OCI-M2 (cell line): Measurements from ENCODE around the gene GRIA2.
"Not testable (repeated sequence)": the region's sequence is repeated elsewhere in the genome, so short reads cannot be mapped to it uniquely, and the experiment has no call there.

Experiments
- DNase-seq: peaks from one replicate; lab custom pipeline; 2025; ENCODE audit not compliant: unreplicated experiment; lab: John Stamatoyannopoulos, UW

Gene GRIA2

GRCh38 chr4:157258165-157258564 lies 37.6 kb downstream of the GRIA2 start:
- DNase-seq: not testable (repeated sequence)

GRCh38 chr4:157265281-157265680 lies 44.8 kb downstream of the GRIA2 start:
- no peak for DNase-seq

GRCh38 chr4:157270108-157270507 lies 49.6 kb downstream of the GRIA2 start:
- no peak for DNase-seq

- DNase-seq: no peak
These were observed 50.0 kb downstream of the GRIA2 start for GRCh38 chr4:157270552-157270951.

- DNase-seq: no peak
These were observed 50.8 kb downstream of the GRIA2 start for GRCh38 chr4:157271166-157271869.

- no peak for DNase-seq
These were observed 60.1 kb downstream of the GRIA2 start for GRCh38 chr4:157280673-157281072.

- DNase-seq: no peak
These were observed 61.5 kb downstream of the GRIA2 start for GRCh38 chr4:157282019-157282418.

- DNase-seq: no peak
These were observed 66.9 kb downstream of the GRIA2 start for GRCh38 chr4:157287445-157287844.

- no peak for DNase-seq
These were observed 70.1 kb downstream of the GRIA2 start for GRCh38 chr4:157290622-157291021.

- DNase-seq: no peak
These were observed 70.5 kb downstream of the GRIA2 start for GRCh38 chr4:157291071-157291470.

GRCh38 chr4:157293673-157294072 lies 73.1 kb downstream of the GRIA2 start:
- DNase-seq: no peak

GRCh38 chr4:157294575-157294974 lies 74.0 kb downstream of the GRIA2 start:
- DNase-seq: no peak

- DNase-seq: no peak
These were observed 80.2 kb downstream of the GRIA2 start for GRCh38 chr4:157300701-157301100.

GRCh38 chr4:157303471-157303960 lies 83.0 kb downstream of the GRIA2 start:
- DNase-seq: no peak

GRCh38 chr4:157304769-157305168 lies 84.2 kb downstream of the GRIA2 start:
- DNase-seq: no peak

GRCh38 chr4:157312702-157313101 lies 92.2 kb downstream of the GRIA2 start:
- DNase-seq: no peak

GRCh38 chr4:157314906-157315305 lies 94.4 kb downstream of the GRIA2 start:
- no peak for DNase-seq

GRCh38 chr4:157315968-157316367 lies 95.4 kb downstream of the GRIA2 start:
- no peak for DNase-seq

- DNase-seq: no peak
These were observed 99.6 kb downstream of the GRIA2 start for GRCh38 chr4:157320092-157320491.

GRCh38 chr4:157327666-157328065 lies 107.1 kb downstream of the GRIA2 start:
- no peak for DNase-seq

GRCh38 chr4:157357887-157358286 lies 137.4 kb downstream of the GRIA2 start:
- no peak for DNase-seq

GRCh38 chr4:157358439-157358838 lies 137.9 kb downstream of the GRIA2 start:
- DNase-seq: no peak

- DNase-seq: no peak
These were observed 138.3 kb downstream of the GRIA2 start for GRCh38 chr4:157358851-157359250.
